GM12891 (cell line): ENCODE results near the gene TSPO.

ENCODE experiments used
- DNase-seq: peaks from one replicate; pipeline ENCODE4 v3.0.0; 2011; ENCODE audit warnings: low spot score; ENCODE audit not compliant: insufficient read length
- FAIRE-seq: peaks from 2 replicates; lab custom pipeline; 2011; peaks lifted over from hg19 to GRCh38; lab: Jason Lieb, UNC
- PAX5 ChIP-seq: IDR thresholded peaks from 2 replicates; pipeline ENCODE4 v1.6.1; 2011; ENCODE audit warnings: low read length, moderate library complexity, mild to moderate bottlenecking; ENCODE audit not compliant: insufficient read depth, severe bottlenecking
- POLR2A ChIP-seq: IDR thresholded peaks from 2 replicates; pipeline ENCODE4 v1.6.1; 2011; ENCODE audit warnings: low read depth, low read length, control low read depth
- POLR2AphosphoS5 ChIP-seq: IDR thresholded peaks from 2 replicates; pipeline ENCODE4 v1.6.1; 2011; ENCODE audit warnings: low read depth, low read length, control low read depth
- POU2F2 ChIP-seq: IDR thresholded peaks from 2 replicates; pipeline ENCODE4 v1.6.1; 2011; ENCODE audit warnings: low read depth, mild to moderate bottlenecking, control low read depth, low read length, moderate library complexity
- SPI1 ChIP-seq: IDR thresholded peaks from 2 replicates; pipeline ENCODE4 v1.6.1; 2011; ENCODE audit warnings: low read depth, low read length, control low read depth
- TAF1 ChIP-seq: IDR thresholded peaks from 2 replicates; pipeline ENCODE4 v1.6.1; 2011; ENCODE audit warnings: low read depth, low read length, control low read depth

Gene TSPO

DNA sequence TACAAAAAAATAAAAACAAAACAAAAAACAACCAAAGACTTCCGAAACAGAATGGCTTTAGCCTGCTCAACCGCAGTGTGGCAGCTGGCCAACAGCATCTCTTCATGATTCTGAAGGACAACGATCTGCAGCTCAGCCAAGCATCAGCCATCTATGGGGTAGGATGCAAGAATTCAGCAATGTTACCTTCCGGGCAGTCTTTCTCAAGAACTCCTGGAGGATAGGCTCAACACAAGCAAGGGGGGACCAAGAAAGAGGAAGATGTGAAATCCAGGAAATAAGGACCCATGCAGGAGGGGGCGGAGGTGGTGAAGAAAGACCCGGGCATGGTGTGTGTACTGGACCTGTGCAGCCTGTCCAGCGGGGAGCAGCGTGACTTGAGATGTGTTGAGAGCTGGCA is 3.5 kb upstream of the TSPO start:
- DNase-seq (no peak), FAIRE-seq (peak; percentile 91)
- no peak for TF ChIP-seq POLR2A
- no peak for TF ChIP-seq TAF1
- TF ChIP-seq SPI1: no peak
- no peak for TF ChIP-seq POU2F2
- no peak for TF ChIP-seq PAX5
- TF ChIP-seq POLR2AphosphoS5: no peak

DNA sequence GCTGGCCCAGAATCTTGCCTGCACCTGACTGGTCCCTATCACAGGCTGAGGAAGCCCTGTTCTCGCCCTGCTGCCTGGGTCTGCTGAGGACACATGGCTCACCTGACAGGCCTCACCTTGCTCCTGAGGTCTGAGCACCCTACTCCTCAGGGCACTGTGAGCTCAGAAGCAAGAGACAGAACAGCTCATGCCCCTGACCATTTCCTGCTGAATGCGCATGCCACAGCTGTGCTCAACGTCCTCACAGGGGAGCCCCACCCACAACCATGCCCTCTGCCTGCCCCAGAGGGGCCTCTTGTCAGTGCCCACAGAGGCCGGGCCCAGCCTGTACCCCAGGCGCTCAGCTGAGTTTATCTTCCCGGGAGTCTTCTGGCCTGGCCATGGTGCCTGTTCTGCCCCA is 2.8 kb upstream of the TSPO start:
- TF ChIP-seq TAF1 (no peak), POU2F2 (no peak), SPI1 (no peak), PAX5 (no peak), POLR2A (no peak), POLR2AphosphoS5 (no peak)
- FAIRE-seq (peak; percentile 62), DNase-seq (no peak)

- no peak for DNase-seq
- no peak for FAIRE-seq
- TF ChIP-seq POU2F2: no peak
- no peak for TF ChIP-seq TAF1
- TF ChIP-seq SPI1: no peak
- TF ChIP-seq POLR2A: no peak
- TF ChIP-seq POLR2AphosphoS5: no peak
- TF ChIP-seq PAX5: no peak
Measured at GRCh38 chr22:43150731-43151206, 590 bp upstream of the TSPO start.

GRCh38 chr22:43152003-43152356 is 621 bp downstream of the TSPO start:
- no peak for DNase-seq
- FAIRE-seq: peak; percentile 38
- TF ChIP-seq POLR2A: no peak
- no peak for TF ChIP-seq POLR2AphosphoS5
- no peak for TF ChIP-seq POU2F2
- no peak for TF ChIP-seq SPI1
- TF ChIP-seq PAX5: no peak
- TF ChIP-seq TAF1: no peak

GRCh38 chr22:43152357-43153071 is 1.2 kb downstream of the TSPO start:
- TF ChIP-seq TAF1: no peak
- no peak for TF ChIP-seq PAX5
- TF ChIP-seq POLR2AphosphoS5: no peak
- FAIRE-seq (peak; percentile 90), DNase-seq (no peak)

DNA sequence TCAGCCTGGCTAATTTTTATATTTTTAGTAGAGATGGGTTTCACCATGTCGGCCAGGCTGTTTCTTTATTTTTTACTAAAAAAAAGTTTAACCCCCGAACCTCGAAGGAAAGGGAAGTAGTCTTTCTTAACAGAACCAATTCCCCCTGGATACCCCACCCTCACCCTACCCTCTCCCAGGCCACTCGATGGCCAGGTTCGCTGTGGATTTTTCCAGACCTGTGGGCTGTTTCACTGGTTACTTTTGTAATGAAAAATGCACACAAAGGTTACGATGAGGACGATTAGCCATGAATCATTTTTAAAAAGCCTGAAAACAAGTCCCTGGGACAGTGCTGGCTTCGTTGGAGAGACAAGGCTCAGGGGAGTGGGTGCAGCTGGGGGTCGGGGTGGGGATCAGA is 2.5 kb downstream of the TSPO start:
- FAIRE-seq (no peak), DNase-seq (no peak)
- TF ChIP-seq POLR2AphosphoS5: no peak
- no peak for TF ChIP-seq POU2F2
- TF ChIP-seq POLR2A: no peak
- no peak for TF ChIP-seq TAF1

DNA sequence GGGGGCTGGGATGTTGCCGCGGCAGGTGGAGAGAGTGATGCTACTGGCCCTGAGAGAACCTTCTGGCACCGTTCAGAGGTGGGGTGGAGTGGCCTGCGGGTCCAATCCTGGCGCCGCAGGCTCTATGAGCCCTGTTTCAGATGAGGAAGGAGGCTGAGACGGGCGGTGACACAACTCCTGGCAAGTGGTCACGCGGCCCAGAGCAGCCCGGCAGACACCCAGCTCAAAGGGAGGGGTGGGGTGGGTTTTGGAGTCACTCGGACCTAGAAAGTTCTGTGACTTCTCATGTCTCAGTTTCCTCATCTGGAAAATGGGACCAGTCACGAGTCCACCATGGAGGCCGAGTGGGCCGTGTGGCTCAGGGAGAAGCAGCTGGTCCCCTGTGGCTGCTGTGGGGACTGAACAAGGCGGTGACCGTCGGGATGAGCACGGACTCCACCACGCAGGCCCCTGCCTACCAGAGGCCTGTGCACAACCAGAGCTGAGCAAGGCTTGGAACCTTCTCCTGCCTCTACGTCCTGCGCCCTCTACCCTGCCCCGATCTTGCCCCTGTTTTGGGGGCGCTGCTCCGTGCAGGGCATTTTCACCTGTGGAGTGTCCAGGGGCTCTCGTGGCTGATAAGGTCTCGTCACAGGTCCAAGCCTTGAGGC is 3.7 kb downstream of the TSPO start:
- DNase-seq (no peak), FAIRE-seq (no peak)
- TF ChIP-seq PAX5 (no peak), POU2F2 (no peak), POLR2A (no peak), TAF1 (no peak), SPI1 (no peak), POLR2AphosphoS5 (no peak)

GRCh38 chr22:43155789-43156188 is 4.4 kb downstream of the TSPO start:
- no peak for DNase-seq
- FAIRE-seq: no peak
- TF ChIP-seq POLR2A (no peak), PAX5 (no peak), TAF1 (no peak), SPI1 (no peak), POLR2AphosphoS5 (no peak), POU2F2 (no peak)

DNA sequence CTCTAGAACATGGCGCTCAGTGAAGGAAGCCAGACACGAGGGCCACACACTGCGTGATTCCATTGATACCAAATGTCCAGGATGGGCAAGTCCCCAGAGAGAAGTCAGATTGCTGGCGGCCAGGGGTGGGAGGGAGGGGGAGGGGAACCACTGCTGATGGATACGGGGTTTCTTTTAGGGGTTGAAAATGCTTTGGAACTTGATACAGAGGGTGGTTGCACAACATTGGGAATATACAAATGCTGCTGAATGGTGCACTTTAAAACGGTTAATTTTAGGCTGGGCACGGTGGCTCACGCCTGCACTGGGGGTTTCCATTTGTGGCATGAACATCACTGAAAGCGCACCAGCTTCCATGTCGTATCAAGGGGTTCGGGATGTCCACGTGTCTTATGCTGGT is 5.1 kb downstream of the TSPO start:
- FAIRE-seq (no peak), DNase-seq (no peak)
- TF ChIP-seq POLR2AphosphoS5: no peak
- no peak for TF ChIP-seq POLR2A
- TF ChIP-seq TAF1: no peak
- no peak for TF ChIP-seq SPI1
- no peak for TF ChIP-seq POU2F2
- no peak for TF ChIP-seq PAX5

DNA sequence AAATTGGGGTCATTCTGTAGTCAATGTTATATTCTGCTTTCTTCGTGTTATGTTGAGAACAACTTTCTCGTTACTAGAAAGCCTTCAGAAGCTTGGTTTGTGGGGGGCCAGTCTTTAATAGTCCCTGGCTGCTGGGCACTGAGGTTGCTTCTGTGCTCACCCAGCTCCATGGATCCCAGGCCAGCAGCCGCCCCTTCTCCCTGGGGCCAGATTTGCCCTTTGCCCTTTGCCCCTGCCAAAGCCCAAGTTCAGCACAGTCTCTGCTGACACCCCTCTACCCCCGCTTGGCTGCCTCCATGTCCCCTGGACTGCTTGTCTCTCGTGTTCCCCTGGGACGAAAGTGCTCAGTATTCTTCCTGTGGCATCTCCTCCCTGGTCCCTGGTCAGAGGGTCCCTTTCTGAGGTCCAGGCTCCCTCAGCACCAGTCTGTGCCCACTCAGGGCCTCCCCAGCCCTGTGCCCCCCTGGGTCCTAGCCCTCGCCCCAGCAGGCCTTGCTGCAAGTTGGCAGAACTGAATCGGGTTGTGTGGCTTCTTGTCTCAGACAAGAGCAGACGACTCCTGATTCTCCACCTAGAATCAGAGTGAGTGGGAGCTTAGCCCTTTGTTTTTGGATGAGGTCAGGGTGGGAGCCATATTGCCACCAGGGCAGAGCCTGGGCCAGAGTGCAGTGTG is 6.7 kb downstream of the TSPO start:
- FAIRE-seq: no peak
- TF ChIP-seq POLR2AphosphoS5 (no peak), POU2F2 (no peak), SPI1 (no peak), TAF1 (no peak), POLR2A (no peak), PAX5 (no peak)
- DNase-seq: no peak
